Measurements from ENCODE around the gene COMMD1.

GRCh38 chr2:62099523-62100175, 194.2 kb downstream of the COMMD1 start:
- TF ChIP-seq, protein P1, sequence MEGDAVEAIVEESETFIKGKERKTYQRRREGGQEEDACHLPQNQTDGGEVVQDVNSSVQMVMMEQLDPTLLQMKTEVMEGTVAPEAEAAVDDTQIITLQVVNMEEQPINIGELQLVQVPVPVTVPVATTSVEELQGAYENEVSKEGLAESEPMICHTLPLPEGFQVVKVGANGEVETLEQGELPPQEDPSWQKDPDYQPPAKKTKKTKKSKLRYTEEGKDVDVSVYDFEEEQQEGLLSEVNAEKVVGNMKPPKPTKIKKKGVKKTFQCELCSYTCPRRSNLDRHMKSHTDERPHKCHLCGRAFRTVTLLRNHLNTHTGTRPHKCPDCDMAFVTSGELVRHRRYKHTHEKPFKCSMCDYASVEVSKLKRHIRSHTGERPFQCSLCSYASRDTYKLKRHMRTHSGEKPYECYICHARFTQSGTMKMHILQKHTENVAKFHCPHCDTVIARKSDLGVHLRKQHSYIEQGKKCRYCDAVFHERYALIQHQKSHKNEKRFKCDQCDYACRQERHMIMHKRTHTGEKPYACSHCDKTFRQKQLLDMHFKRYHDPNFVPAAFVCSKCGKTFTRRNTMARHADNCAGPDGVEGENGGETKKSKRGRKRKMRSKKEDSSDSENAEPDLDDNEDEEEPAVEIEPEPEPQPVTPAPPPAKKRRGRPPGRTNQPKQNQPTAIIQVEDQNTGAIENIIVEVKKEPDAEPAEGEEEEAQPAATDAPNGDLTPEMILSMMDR (IDR thresholded peaks at IDR 0.05; ENCODE audit: low read length): no peak
- no peak for TF ChIP-seq EZH2phosphoT487 (IDR thresholded peaks at IDR 0.05; ENCODE audit: low read length)
- no peak for TF ChIP-seq EZH2 (optimal IDR thresholded peaks at IDR 0.05; ENCODE audit: low read depth, low read length)
